SK-N-SH (cell line): Measurements from ENCODE around the gene CPNE7. TPM values are rescaled to one million over a fixed set of nuclear protein-coding genes. Genes with fewer than 3 reads are reported as not detected.

Experiments used
- CTCF ChIA-PET: fragments of 300-600, 350-600 bp; formaldehyde crosslinking; extraction: SDS; loops from one replicate; lab custom pipeline; 2021; lab: Yijun Ruan, JAX
- POLR2A ChIA-PET: fragments of 350-600 bp; sonication (Branson Sonifier 250); formaldehyde crosslinking; extraction: SDS; loops from one replicate; lab custom pipeline; 2020; ENCODE audit warnings: antibody characterized with exemption, inconsistent platforms; lab: Yijun Ruan, JAX
- DNase-seq: peaks from one replicate; pipeline ENCODE4 v3.0.0; 2012
- H2AFZ ChIP-seq: fragments of 200-600 bp; sonication (generic); 2 replicates; pipeline ENCODE4 v1.8.1; 2016; ENCODE audit warnings: antibody characterized with exemption, mild to moderate bottlenecking, low read depth
- H3F3A ChIP-seq: fragments of 200-600 bp; sonication (generic); replicated peaks from 2 replicates; pipeline ENCODE3; 2016; ENCODE audit warnings: antibody characterized with exemption, mild to moderate bottlenecking; ENCODE audit not compliant: insufficient read depth
- H3K27ac ChIP-seq, 2 experiments: fragments of 200-500 bp in 1 of 2; fragments of 200-600 bp in 1 of 2; sonication (Bioruptor generic) in 1 of 2; sonication (generic), shearing (Covaris generic) in 1 of 2; 2 replicates each; pipeline versions ENCODE4 v1.5.1 to v1.6.1; 2014 to 2016; ENCODE audit warnings: low read depth in 2 of 2, inconsistent platforms in 1 of 2, low read length in 1 of 2, mild to moderate bottlenecking in 1 of 2, mixed read lengths in 1 of 2
- H3K27me3 ChIP-seq: fragments of 200-600 bp; sonication (generic), shearing (Covaris generic); 2 replicates; pipeline ENCODE4 v1.6.1; 2016; ENCODE audit warnings: mixed run types; ENCODE audit not compliant: insufficient read depth
- H3K36me3 ChIP-seq, 2 experiments: fragments of 200-500 bp in 1 of 2; fragments of 200-600 bp in 1 of 2; sonication (Bioruptor generic) in 1 of 2; sonication (generic) in 1 of 2; replicated peaks in 1 of 2; 2 replicates each; pipeline versions ENCODE3 to v1.5.1; 2014 to 2016; ENCODE audit warnings: low read length in 1 of 2, mild to moderate bottlenecking in 1 of 2; ENCODE audit not compliant: insufficient read depth in 2 of 2, control insufficient read depth in 1 of 2
- H3K4me1 ChIP-seq, 2 experiments: fragments of 200-500 bp in 1 of 2; fragments of 200-600 bp in 1 of 2; sonication (Bioruptor generic) in 1 of 2; sonication (generic), shearing (Covaris generic) in 1 of 2; 2 replicates each; pipeline versions ENCODE4 v1.5.1 to v1.6.1; 2014 to 2016; ENCODE audit warnings: low read depth in 1 of 2, low read length in 1 of 2, mixed run types in 1 of 2; ENCODE audit not compliant: insufficient read depth in 2 of 2, control insufficient read depth in 1 of 2
- H3K4me2 ChIP-seq: fragments of 200-600 bp; sonication (generic), shearing (Covaris generic); 2 replicates; pipeline ENCODE4 v1.6.1; 2017; ENCODE audit warnings: mixed run types
- H3K4me3 ChIP-seq, 2 experiments: fragments of 200-500 bp in 1 of 2; fragments of 200-600 bp in 1 of 2; sonication (Bioruptor generic) in 1 of 2; sonication (generic), shearing (Covaris generic) in 1 of 2; 2 replicates each; pipeline versions ENCODE4 v1.5.1 to v1.8.1; 2014 to 2016; ENCODE audit warnings: low read depth in 2 of 2, inconsistent platforms in 1 of 2, low read length in 1 of 2, mild to moderate bottlenecking in 1 of 2, mixed read lengths in 1 of 2, moderate library complexity in 1 of 2
- H3K79me2 ChIP-seq: fragments of 200-600 bp; sonication (generic); 2 replicates; pipeline ENCODE4 v1.8.1; 2017; ENCODE audit warnings: mild to moderate bottlenecking; ENCODE audit not compliant: insufficient read depth
- H3K9ac ChIP-seq: fragments of 200-600 bp; sonication (generic); 2 replicates; pipeline ENCODE4 v1.6.1; 2017; ENCODE audit warnings: mixed run types
- H3K9me2 ChIP-seq: fragments of 200-600 bp; sonication (generic); 2 replicates; pipeline ENCODE4 v1.6.1; 2017; ENCODE audit warnings: mixed run types
- H3K9me3 ChIP-seq: fragments of 200-600 bp; sonication (generic); 2 replicates; pipeline ENCODE4 v1.6.1; 2017; ENCODE audit warnings: mixed run types, mild to moderate bottlenecking, moderate library complexity
- H4K20me1 ChIP-seq: fragments of 200-600 bp; sonication (generic); 2 replicates; pipeline ENCODE4 v1.6.1; 2017; ENCODE audit warnings: mild to moderate bottlenecking, mixed run types; ENCODE audit not compliant: insufficient read depth
- CHD2 ChIP-seq: fragments of 150-350 bp; IDR thresholded peaks from 2 replicates; pipeline ENCODE4 v1.6.1; 2018; ENCODE audit warnings: low read length; ENCODE audit not compliant: partially characterized antibody
- EZH2phosphoT487 ChIP-seq: fragments of 200-600 bp; sonication (generic); IDR thresholded peaks from 2 replicates; pipeline ENCODE4 v1.6.1; 2017; ENCODE audit warnings: low read depth, mixed run types, mild to moderate bottlenecking, antibody characterized with exemption, moderate library complexity, borderline replicate concordance
- FOXM1 ChIP-seq: IDR thresholded peaks from 2 replicates; pipeline ENCODE4 v1.4.0; 2012; ENCODE audit warnings: low read depth, mild to moderate bottlenecking
- IRF3 ChIP-seq: fragments of 150-350 bp; IDR thresholded peaks from 2 replicates; pipeline ENCODE4 v1.6.1; 2016; ENCODE audit warnings: mild to moderate bottlenecking, low read depth, low read length
- JUND ChIP-seq: IDR thresholded peaks from 2 replicates; pipeline ENCODE4 v1.4.0; 2012
- MEF2A ChIP-seq: IDR thresholded peaks from 2 replicates; pipeline ENCODE4 v1.4.0; 2012; ENCODE audit warnings: low read depth, borderline replicate concordance
- MXI1 ChIP-seq: IDR thresholded peaks from 2 replicates; pipeline ENCODE4 v1.6.1; 2012; ENCODE audit warnings: mild to moderate bottlenecking, low read depth, low read length, improper control_type of control experiment
- RXRA ChIP-seq: IDR thresholded peaks from 2 replicates; pipeline ENCODE4 v1.4.0; 2012; ENCODE audit warnings: low read depth, mild to moderate bottlenecking, borderline replicate concordance
- SIN3A ChIP-seq: IDR thresholded peaks from 2 replicates; pipeline ENCODE4 v1.6.1; 2012; ENCODE audit warnings: low read depth, mild to moderate bottlenecking, low read length, moderate library complexity, borderline replicate concordance
- TAF1 ChIP-seq: IDR thresholded peaks from 2 replicates; pipeline ENCODE4 v1.6.1; 2012; ENCODE audit warnings: low read depth, mild to moderate bottlenecking, low read length, moderate library complexity, borderline replicate concordance
- TCF12 ChIP-seq: IDR thresholded peaks from 2 replicates; pipeline ENCODE4 v1.4.0; 2012
- TEAD4 ChIP-seq: IDR thresholded peaks from 2 replicates; pipeline ENCODE4 v1.4.0; 2012; ENCODE audit warnings: mild to moderate bottlenecking, borderline replicate concordance; ENCODE audit not compliant: insufficient read depth
- YY1 ChIP-seq: IDR thresholded peaks from 2 replicates; pipeline ENCODE4 v1.4.0; 2012; ENCODE audit warnings: low read depth, mild to moderate bottlenecking
- WGBS: methylation state at CpG from one replicate; pipeline ENCODE4 v1.1.6; 2017; ENCODE audit warnings: low lambda C conversion rate; 5-methylcytosine and 5-hydroxymethylcytosine counted together
- polyA plus RNA-seq, 3 experiments: library from polyadenylated mRNA; depleted of rRNA; stranded (reverse); fragments of >200 nt; gene quantifications; 2 replicates each; pipeline ENCODE4 v1.2.3, GENCODE V29; 2012
- TF ChIP-seq, protein P1 (sequence below): fragments of 200-600 bp; sonication (generic); IDR thresholded peaks from 2 replicates; pipeline ENCODE4 v1.6.1; 2017; ENCODE audit warnings: antibody characterized with exemption, mild to moderate bottlenecking, moderate library complexity
- TF ChIP-seq, protein P2 (sequence below): IDR thresholded peaks from 2 replicates; pipeline ENCODE4; 2012
- TF ChIP-seq, protein P3 (sequence below): fragments of 150-350 bp; IDR thresholded peaks from 2 replicates; pipeline ENCODE4 v1.6.1; 2017; ENCODE audit warnings: antibody characterized with exemption, low read length, low read depth, borderline replicate concordance

CPNE7 gene
- polyA plus RNA-seq, 1 of the 3 experiments (the other 2 are of a cell fraction), result 3.9 TPM

DNA sequence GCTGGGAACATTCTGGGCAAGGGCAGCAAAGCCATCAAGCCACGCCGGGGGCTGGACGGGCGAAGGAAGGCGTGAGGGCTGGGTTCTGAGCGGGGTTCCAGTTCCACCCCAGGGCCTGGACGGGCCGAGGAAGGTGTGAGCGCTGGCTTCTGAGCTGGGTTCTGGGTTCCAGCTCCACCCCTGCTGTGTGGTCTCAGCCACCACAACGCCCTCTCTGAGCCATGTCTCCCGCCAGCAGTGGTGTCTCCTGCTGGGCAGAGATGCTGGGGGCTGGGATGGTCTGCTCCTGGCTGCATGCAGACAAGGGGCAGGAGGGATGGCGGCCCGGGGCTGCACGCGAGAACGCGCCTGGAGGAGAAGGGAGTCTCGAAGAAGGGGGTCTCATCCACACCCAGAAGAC lies 3.9 kb upstream of the CPNE7 start:
- H3K36me3 ChIP-seq, result no peaks in the 10 kb centered on the region
- H3K4me3 ChIP-seq, result no peak overlapping the region
- no peaks in the 10 kb centered on the region for H3K9me3 ChIP-seq
- H4K20me1 ChIP-seq, result 0 out of 2 replicates have a peak, but pooled peaks cover 3% of the 10 kb centered on the region
- POLR2A ChIA-PET, result no interaction called here
- H3K27ac ChIP-seq, result no peak overlapping the region; a peak in 1 of 4 replicates
- H3K4me2 ChIP-seq, result no peak overlapping the region
- H3K9ac ChIP-seq, result no peak overlapping the region
- TF ChIP-seq TAF1, result no peak
- no peak for TF ChIP-seq SIN3A
- no peak for TF ChIP-seq FOXM1
- no peak for TF ChIP-seq JUND
- TF ChIP-seq, protein P1, sequence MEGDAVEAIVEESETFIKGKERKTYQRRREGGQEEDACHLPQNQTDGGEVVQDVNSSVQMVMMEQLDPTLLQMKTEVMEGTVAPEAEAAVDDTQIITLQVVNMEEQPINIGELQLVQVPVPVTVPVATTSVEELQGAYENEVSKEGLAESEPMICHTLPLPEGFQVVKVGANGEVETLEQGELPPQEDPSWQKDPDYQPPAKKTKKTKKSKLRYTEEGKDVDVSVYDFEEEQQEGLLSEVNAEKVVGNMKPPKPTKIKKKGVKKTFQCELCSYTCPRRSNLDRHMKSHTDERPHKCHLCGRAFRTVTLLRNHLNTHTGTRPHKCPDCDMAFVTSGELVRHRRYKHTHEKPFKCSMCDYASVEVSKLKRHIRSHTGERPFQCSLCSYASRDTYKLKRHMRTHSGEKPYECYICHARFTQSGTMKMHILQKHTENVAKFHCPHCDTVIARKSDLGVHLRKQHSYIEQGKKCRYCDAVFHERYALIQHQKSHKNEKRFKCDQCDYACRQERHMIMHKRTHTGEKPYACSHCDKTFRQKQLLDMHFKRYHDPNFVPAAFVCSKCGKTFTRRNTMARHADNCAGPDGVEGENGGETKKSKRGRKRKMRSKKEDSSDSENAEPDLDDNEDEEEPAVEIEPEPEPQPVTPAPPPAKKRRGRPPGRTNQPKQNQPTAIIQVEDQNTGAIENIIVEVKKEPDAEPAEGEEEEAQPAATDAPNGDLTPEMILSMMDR, result no peak
- TF ChIP-seq, protein P2, sequence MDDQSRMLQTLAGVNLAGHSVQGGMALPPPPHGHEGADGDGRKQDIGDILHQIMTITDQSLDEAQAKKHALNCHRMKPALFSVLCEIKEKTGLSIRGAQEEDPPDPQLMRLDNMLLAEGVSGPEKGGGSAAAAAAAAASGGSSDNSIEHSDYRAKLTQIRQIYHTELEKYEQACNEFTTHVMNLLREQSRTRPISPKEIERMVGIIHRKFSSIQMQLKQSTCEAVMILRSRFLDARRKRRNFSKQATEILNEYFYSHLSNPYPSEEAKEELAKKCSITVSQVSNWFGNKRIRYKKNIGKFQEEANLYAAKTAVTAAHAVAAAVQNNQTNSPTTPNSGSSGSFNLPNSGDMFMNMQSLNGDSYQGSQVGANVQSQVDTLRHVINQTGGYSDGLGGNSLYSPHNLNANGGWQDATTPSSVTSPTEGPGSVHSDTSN, result no peak
- TF ChIP-seq MXI1, result no peak
- TF ChIP-seq YY1, result no peak
- TF ChIP-seq TEAD4, result no peak
- no peak for TF ChIP-seq RXRA
- no peak for TF ChIP-seq EZH2phosphoT487
- TF ChIP-seq MEF2A, result no peak
- TF ChIP-seq IRF3, result no peak
- TF ChIP-seq, protein P3, sequence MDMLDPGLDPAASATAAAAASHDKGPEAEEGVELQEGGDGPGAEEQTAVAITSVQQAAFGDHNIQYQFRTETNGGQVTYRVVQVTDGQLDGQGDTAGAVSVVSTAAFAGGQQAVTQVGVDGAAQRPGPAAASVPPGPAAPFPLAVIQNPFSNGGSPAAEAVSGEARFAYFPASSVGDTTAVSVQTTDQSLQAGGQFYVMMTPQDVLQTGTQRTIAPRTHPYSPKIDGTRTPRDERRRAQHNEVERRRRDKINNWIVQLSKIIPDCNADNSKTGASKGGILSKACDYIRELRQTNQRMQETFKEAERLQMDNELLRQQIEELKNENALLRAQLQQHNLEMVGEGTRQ, result no peak
- no peak for TF ChIP-seq TCF12
- TF ChIP-seq CHD2, result no peak
- TF ChIP-seq, all 33 proteins: peak for 0
- H3K9me2 ChIP-seq, result no peaks in the 10 kb centered on the region
- CTCF ChIA-PET, result no interaction called here
- no peak overlapping the region for H2AFZ ChIP-seq
- peaks cover 1% of the 10 kb centered on the region for H3F3A ChIP-seq
- no peaks in the 10 kb centered on the region for H3K79me2 ChIP-seq
- H3K27me3 ChIP-seq, result no peaks in the 10 kb centered on the region
- no peak for DNase-seq
- WGBS, result 91% methylated on average over 14 of the region's 18 CpGs
- peaks cover 0 to 16% of the 10 kb centered on the region in 2 experiments; a peak in 1 of 4 replicates for H3K4me1 ChIP-seq
